Activated B cell treated with CpG ODN at 0.5 μM for 24 hours (primary cell): ENCODE data around the gene CPA4. TPM values are rescaled to one million over a fixed set of nuclear protein-coding genes. Genes with fewer than 3 reads are reported as not detected.

ENCODE experiments used
- ATAC-seq: fragments of 200-7000 bp; cut with Tn5 transposase; one replicate; pipeline ENCODE4 v1.10.0; 2021; ENCODE audit warnings: low read depth, mild to moderate bottlenecking, moderate library complexity
- CTCF ChIA-PET: fragments of 350-600 bp; sonication (Branson Sonifier 250); formaldehyde crosslinking; loops from one replicate; lab custom pipeline; 2021; ENCODE audit warnings: antibody characterized with exemption; lab: Charles Lee
- POLR2A ChIA-PET: fragments of 350-600 bp; sonication (Branson Sonifier 250); formaldehyde crosslinking; loops from one replicate; lab custom pipeline; 2021; ENCODE audit warnings: antibody characterized with exemption; lab: Charles Lee
- DNase-seq: peaks from one replicate; pipeline ENCODE4 v3.0.0; 2022
- H3K27ac Mint-ChIP-seq: one replicate; pipeline ENCODE4 v1.8.0; 2020; ENCODE audit warnings: mixed read lengths
- H3K27me3 Mint-ChIP-seq: one replicate; pipeline ENCODE4 v1.8.0; 2021; ENCODE audit warnings: mixed read lengths
- H3K36me3 Mint-ChIP-seq: one replicate; pipeline ENCODE4 v1.8.0; 2021; ENCODE audit warnings: low read depth, mixed read lengths
- H3K4me1 Mint-ChIP-seq: one replicate; pipeline ENCODE4 v1.8.0; 2021; ENCODE audit warnings: mixed read lengths
- H3K4me3 Mint-ChIP-seq: one replicate; pipeline ENCODE4 v1.8.0; 2020; ENCODE audit warnings: mild to moderate bottlenecking, mixed read lengths
- H3K9me3 Mint-ChIP-seq: one replicate; pipeline ENCODE4 v1.8.0; 2020; ENCODE audit warnings: mixed read lengths
- CTCF ChIP-seq: fragments of 200-600 bp; IDR thresholded peaks from one replicate; pipeline ENCODE4 v1.8.0; 2022; ENCODE audit warnings: antibody characterized with exemption, mild to moderate bottlenecking
- intact Hi-C: fragments of 100-400 bp; cut with micrococcal nuclease; formaldehyde crosslinking; loops from one replicate; pipeline ENCODE4 v1.15.1; 2024
- total RNA-seq: library from RNA; stranded (reverse); gene quantifications from 2 replicates; pipeline ENCODE4 v1.2.3, GENCODE V29; 2022

CPA4 gene
- total RNA-seq, 1 donor from 2014 or later, result not detected

GRCh38 chr7:130365511-130366441, 72.8 kb downstream of the CPA4 start:
- intact Hi-C loops, result no loop called here
- Mint-ChIP-seq H3K27ac (no peak overlapping the region), H3K4me1 (no peaks in the 10 kb centered on the region), H3K4me3 (no peak overlapping the region), H3K36me3 (no peaks in the 10 kb centered on the region), H3K9me3 (no peaks in the 10 kb centered on the region), H3K27me3 (no peaks in the 10 kb centered on the region)
- ChIA-PET CTCF (no interaction called here), POLR2A (no interaction called here)
- DNase-seq (no peak), ATAC-seq (no peak)
- TF ChIP-seq CTCF, result no peak

GRCh38 chr7:130366564-130366963, 73.6 kb downstream of the CPA4 start:
- ATAC-seq (no peak), DNase-seq (no peak)
- no peak for TF ChIP-seq CTCF
- POLR2A ChIA-PET, result no interaction called here
- no peaks in the 10 kb centered on the region for H3K4me1 Mint-ChIP-seq
- H3K4me3 Mint-ChIP-seq, result no peak overlapping the region
- no peak overlapping the region for H3K27ac Mint-ChIP-seq
- intact Hi-C loops, result no loop called here
- CTCF ChIA-PET, result no interaction called here
- H3K27me3 Mint-ChIP-seq, result no peaks in the 10 kb centered on the region
- H3K36me3 Mint-ChIP-seq, result no peaks in the 10 kb centered on the region
- H3K9me3 Mint-ChIP-seq, result no peaks in the 10 kb centered on the region

GRCh38 chr7:130367088-130367755, 74.3 kb downstream of the CPA4 start:
- Mint-ChIP-seq H3K4me1 (no peaks in the 10 kb centered on the region), H3K4me3 (no peak overlapping the region), H3K27ac (no peak overlapping the region), H3K27me3 (no peaks in the 10 kb centered on the region), H3K36me3 (no peaks in the 10 kb centered on the region), H3K9me3 (no peaks in the 10 kb centered on the region)
- CTCF ChIA-PET, result no interaction called here
- TF ChIP-seq CTCF, result no peak
- intact Hi-C loops, result no loop called here
- no peak for DNase-seq
- POLR2A ChIA-PET, result no interaction called here
- ATAC-seq, result no peak

- H3K27me3 Mint-ChIP-seq, result no peaks in the 10 kb centered on the region
- TF ChIP-seq CTCF, result no peak
- no peak overlapping the region for H3K4me3 Mint-ChIP-seq
- intact Hi-C loops, result no loop called here
- H3K9me3 Mint-ChIP-seq, result no peaks in the 10 kb centered on the region
- DNase-seq, result no peak
- ChIA-PET POLR2A (no interaction called here), CTCF (no interaction called here)
- no peak overlapping the region for H3K27ac Mint-ChIP-seq
- no peak for ATAC-seq
- no peaks in the 10 kb centered on the region for H3K4me1 Mint-ChIP-seq
- no peaks in the 10 kb centered on the region for H3K36me3 Mint-ChIP-seq
Measured at GRCh38 chr7:130367836-130368746, 75.1 kb downstream of the CPA4 start.
